Fibroblast of lung (primary cell): ENCODE data around the gene KIF1B. TPM values are rescaled to one million over a fixed set of nuclear protein-coding genes. Genes with fewer than 3 reads are reported as not detected.
"Not testable (repeated sequence)": the region's sequence is repeated elsewhere in the genome, so short reads cannot be mapped to it uniquely, and the experiment has no call there.

Experiments used
- DNase-seq, 2 donors: peaks; one replicate each; pipeline versions ENCODE4 v3.0.0 to v3.0.0-alpha.2; 2010; ENCODE audit warnings: low read depth in 2 of 2
- H2AFZ ChIP-seq: 2 replicates; pipeline ENCODE4 v1.5.1; 2012; ENCODE audit warnings: low read length, control low read depth, inconsistent platforms
- H3K27ac ChIP-seq: 2 replicates; pipeline ENCODE4 v1.5.1; 2011; ENCODE audit warnings: low read length, control low read depth; ENCODE audit not compliant: insufficient read depth
- H3K27me3 ChIP-seq: 2 replicates; pipeline ENCODE4 v1.5.1; 2011; ENCODE audit warnings: mild to moderate bottlenecking, low read length; ENCODE audit not compliant: control insufficient read depth, insufficient read depth
- H3K36me3 ChIP-seq: 2 replicates; pipeline ENCODE4 v1.5.1; 2011; ENCODE audit warnings: low read length; ENCODE audit not compliant: control insufficient read depth, insufficient read depth
- H3K4me1 ChIP-seq: 2 replicates; pipeline ENCODE4 v1.5.1; 2011; ENCODE audit warnings: low read length; ENCODE audit not compliant: control insufficient read depth, insufficient read depth; ENCODE audit errors: extremely low read depth
- H3K4me2 ChIP-seq: 2 replicates; pipeline ENCODE4 v1.5.1; 2011; ENCODE audit warnings: low read length, control low read depth; ENCODE audit not compliant: insufficient read depth; ENCODE audit errors: extremely low read depth
- H3K4me3 ChIP-seq, 4 experiments: fragments of 200-600 bp in 1 of 4; sonication (generic) in 1 of 4; replicated peaks in 1 of 4; 2 replicates each; pipeline ENCODE4 v1.5.1; 2011 to 2016; ENCODE audit warnings: low read length in 4 of 4, low read depth in 3 of 4, mild to moderate bottlenecking in 3 of 4, control low read depth in 2 of 4, inconsistent platforms in 1 of 4, mixed read lengths in 1 of 4; ENCODE audit not compliant: insufficient read depth in 1 of 4; ENCODE audit errors: control extremely low read depth in 1 of 4
- H3K79me2 ChIP-seq: 2 replicates; pipeline ENCODE4 v1.5.1; 2012; ENCODE audit warnings: mild to moderate bottlenecking, low read length, inconsistent platforms; ENCODE audit not compliant: control insufficient read depth, insufficient read depth
- H3K9ac ChIP-seq: 2 replicates; pipeline ENCODE4 v1.5.1; 2011; ENCODE audit warnings: mild to moderate bottlenecking, low read length, control low read depth; ENCODE audit not compliant: insufficient read depth
- H3K9me3 ChIP-seq: 2 replicates; pipeline ENCODE4 v1.5.1; 2012; ENCODE audit warnings: low read depth, low read length; ENCODE audit not compliant: control insufficient read depth, insufficient read depth
- H4K20me1 ChIP-seq: 2 replicates; pipeline ENCODE4 v1.5.1; 2011; ENCODE audit warnings: low read length; ENCODE audit not compliant: control insufficient read depth, insufficient read depth; ENCODE audit errors: extremely low read depth
- EZH2 ChIP-seq: IDR thresholded peaks from 2 replicates; pipeline ENCODE4 v1.5.1; 2012; ENCODE audit warnings: low read length, control low read depth, mild to moderate bottlenecking; ENCODE audit errors: missing control alignments
- polyA plus RNA-seq, 2 donors: library from polyadenylated mRNA; depleted of rRNA in 1 of 2; stranded (reverse) in 1 of 2; unstranded in 1 of 2; fragments of >200 nt; gene quantifications; 2 replicates each; pipeline ENCODE4 v1.2.1, GENCODE V29; 2011 to 2012; ENCODE audit warnings: missing spikeins in 1 of 2
- total RNA-seq: library from RNA; depleted of rRNA; stranded (reverse); fragments of >200 nt; gene quantifications from 2 replicates; pipeline ENCODE4 v1.2.1, GENCODE V29; 2014
- TF ChIP-seq, protein P1 (sequence below), 2 donors: IDR thresholded peaks in 1 of 2; conservative IDR thresholded peaks in 1 of 2; 1 replicate in 1 of 2; 2 replicates in 1 of 2; pipeline ENCODE4 v1.5.1; 2011 to 2012; ENCODE audit warnings: low read length in 2 of 2, control low read depth in 1 of 2, inconsistent platforms in 1 of 2, low read depth in 1 of 2, mild to moderate bottlenecking in 1 of 2

The KIF1B gene
- total and polyA plus RNA-seq, 2 donors (not counting 1 experiment from before 2014, with no cell fraction given), result 23.6 to 34.3 TPM

DNA sequence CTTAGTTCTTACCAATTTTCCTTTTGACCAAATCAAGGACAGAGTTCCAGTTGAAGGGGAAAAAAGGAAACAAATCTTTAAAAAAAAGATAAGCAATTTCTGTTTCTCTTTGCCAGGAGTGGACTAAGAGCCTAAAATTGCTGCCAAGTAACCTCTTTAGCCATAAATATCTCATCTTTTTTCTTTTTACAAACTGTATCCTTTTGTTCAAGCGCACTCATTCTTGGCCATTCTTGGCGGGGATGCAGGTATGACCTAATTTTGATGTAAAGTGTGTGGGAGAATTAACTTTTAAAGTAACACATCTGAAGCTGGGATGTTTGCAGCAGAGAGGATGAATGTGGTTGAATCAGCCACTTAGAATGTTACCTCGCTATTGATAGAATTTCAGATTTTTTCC lies 13.4 kb upstream of the KIF1B start:
- Histone ChIP-seq H3K4me1 (no peaks in the 10 kb centered on the region), H3K4me3 (no peak overlapping the region), H3K4me2 (no peak overlapping the region), H3K27ac (no peak overlapping the region), H3K9me3 (no peaks in the 10 kb centered on the region), H3K9ac (no peak overlapping the region), H2AFZ (no peak overlapping the region), H3K27me3 (no peaks in the 10 kb centered on the region), H4K20me1 (no peaks in the 10 kb centered on the region), H3K36me3 (no peaks in the 10 kb centered on the region), H3K79me2 (no peaks in the 10 kb centered on the region)
- DNase-seq, result peak in 1 of 2 donors; percentile 95
- TF ChIP-seq EZH2, result no peak
- TF ChIP-seq, protein P1, sequence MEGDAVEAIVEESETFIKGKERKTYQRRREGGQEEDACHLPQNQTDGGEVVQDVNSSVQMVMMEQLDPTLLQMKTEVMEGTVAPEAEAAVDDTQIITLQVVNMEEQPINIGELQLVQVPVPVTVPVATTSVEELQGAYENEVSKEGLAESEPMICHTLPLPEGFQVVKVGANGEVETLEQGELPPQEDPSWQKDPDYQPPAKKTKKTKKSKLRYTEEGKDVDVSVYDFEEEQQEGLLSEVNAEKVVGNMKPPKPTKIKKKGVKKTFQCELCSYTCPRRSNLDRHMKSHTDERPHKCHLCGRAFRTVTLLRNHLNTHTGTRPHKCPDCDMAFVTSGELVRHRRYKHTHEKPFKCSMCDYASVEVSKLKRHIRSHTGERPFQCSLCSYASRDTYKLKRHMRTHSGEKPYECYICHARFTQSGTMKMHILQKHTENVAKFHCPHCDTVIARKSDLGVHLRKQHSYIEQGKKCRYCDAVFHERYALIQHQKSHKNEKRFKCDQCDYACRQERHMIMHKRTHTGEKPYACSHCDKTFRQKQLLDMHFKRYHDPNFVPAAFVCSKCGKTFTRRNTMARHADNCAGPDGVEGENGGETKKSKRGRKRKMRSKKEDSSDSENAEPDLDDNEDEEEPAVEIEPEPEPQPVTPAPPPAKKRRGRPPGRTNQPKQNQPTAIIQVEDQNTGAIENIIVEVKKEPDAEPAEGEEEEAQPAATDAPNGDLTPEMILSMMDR (conservative IDR thresholded peaks at IDR 0.05 in 1 of 2, IDR thresholded peaks at IDR 0.05 in 1 of 2; ENCODE audit: low read depth in 1 of 2, low read length in 2 of 2), result no peak

DNA sequence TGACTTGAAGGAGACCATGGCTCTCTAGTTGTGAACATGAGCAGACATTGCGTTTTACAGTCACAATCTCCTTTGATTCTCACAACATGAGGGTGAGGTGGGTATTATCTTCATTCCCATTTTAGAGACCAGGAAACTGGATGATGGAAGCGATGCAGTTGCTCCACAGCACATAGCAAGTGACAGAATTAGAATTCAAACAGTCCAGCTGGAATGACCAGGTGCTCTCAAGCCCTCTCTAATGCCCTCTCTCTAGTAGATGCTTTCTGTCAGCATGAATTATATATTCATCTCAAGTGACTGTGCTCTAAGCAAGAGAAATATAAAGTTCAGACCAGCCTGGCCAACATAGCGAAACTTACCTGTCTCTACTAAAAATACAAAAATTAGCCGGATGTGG lies 9.8 kb upstream of the KIF1B start:
- H3K9ac ChIP-seq, result no peak overlapping the region
- no peak overlapping the region for H3K4me3 ChIP-seq
- no peak overlapping the region for H2AFZ ChIP-seq
- no peak for DNase-seq
- H3K9me3 ChIP-seq, result no peaks in the 10 kb centered on the region
- no peaks in the 10 kb centered on the region for H4K20me1 ChIP-seq
- no peak overlapping the region for H3K27ac ChIP-seq
- TF ChIP-seq, protein P1 (conservative IDR thresholded peaks at IDR 0.05 in 1 of 2, IDR thresholded peaks at IDR 0.05 in 1 of 2; ENCODE audit: low read depth in 1 of 2, low read length in 2 of 2), result no peak
- TF ChIP-seq EZH2, result no peak
- no peaks in the 10 kb centered on the region for H3K4me1 ChIP-seq
- no peaks in the 10 kb centered on the region for H3K79me2 ChIP-seq
- no peaks in the 10 kb centered on the region for H3K27me3 ChIP-seq
- H3K4me2 ChIP-seq, result no peak overlapping the region
- no peaks in the 10 kb centered on the region for H3K36me3 ChIP-seq

DNA sequence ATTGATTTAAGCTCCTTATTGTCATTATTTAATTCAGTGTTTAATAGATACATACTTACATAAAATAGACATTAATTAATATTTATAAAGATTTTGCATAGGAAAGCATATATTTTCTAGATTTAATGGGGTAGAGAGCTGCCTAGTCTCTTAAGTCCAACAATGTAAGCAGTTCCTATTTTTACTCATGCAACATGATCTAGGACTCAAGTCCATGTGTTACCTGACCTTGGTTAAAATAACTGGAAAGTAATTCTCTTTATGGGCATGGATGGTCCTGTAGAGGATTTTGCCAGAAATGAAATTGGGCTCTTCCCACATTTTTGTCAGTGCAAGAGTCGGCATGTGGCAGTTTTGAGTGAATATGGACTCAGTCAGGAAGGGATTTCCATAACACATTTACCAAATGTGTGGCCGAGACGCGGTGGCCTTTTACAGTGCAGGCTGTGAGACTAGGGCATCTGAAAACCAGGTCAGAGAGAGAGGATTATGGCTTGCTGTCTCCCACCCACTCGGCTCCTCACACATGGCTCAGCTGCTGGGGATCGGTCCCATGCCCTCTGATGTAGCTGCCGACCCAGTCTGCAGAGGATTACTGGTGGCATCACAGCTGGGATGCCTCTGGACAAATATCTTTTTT lies 6.2 kb upstream of the KIF1B start:
- Histone ChIP-seq H2AFZ (no peak overlapping the region), H3K4me2 (no peak overlapping the region), H4K20me1 (no peaks in the 10 kb centered on the region), H3K9me3 (no peaks in the 10 kb centered on the region), H3K27me3 (no peaks in the 10 kb centered on the region), H3K4me1 (no peaks in the 10 kb centered on the region), H3K36me3 (no peaks in the 10 kb centered on the region), H3K9ac (no peak overlapping the region), H3K79me2 (no peaks in the 10 kb centered on the region), H3K27ac (no peak overlapping the region), H3K4me3 (no peak overlapping the region)
- DNase-seq, result no peak
- no peak for TF ChIP-seq EZH2
- TF ChIP-seq, protein P1 (conservative IDR thresholded peaks at IDR 0.05 in 1 of 2, IDR thresholded peaks at IDR 0.05 in 1 of 2; ENCODE audit: low read depth in 1 of 2, low read length in 2 of 2), result no peak

DNA sequence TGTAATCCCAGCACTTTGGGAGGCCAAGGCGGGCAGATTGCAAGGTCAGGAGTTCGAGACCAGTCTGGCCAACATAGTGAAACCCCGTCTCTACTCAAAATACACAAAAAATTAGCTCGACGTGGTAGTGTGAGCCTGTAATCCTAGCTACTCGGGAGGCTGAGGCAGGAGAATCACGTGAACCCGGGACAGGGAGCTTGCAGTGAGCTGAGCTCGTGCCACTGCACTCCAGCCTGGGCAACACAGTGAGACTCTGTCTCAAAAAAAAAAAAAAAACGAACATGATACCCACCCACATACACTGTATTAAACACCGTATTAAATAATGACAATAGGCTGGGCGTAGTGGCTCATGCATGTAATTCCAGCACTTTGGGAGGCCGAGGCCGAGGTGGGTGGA lies 5.2 kb upstream of the KIF1B start:
- not testable (repeated sequence) for H3K9ac ChIP-seq, H3K4me1 ChIP-seq, DNase-seq, H3K27me3 ChIP-seq, H3K9me3 ChIP-seq, H3K79me2 ChIP-seq, H4K20me1 ChIP-seq, H3K4me2 ChIP-seq, H3K27ac ChIP-seq, H3K36me3 ChIP-seq, H2AFZ ChIP-seq, H3K4me3 ChIP-seq
